HepG2 (cell line): ENCODE data around the gene TIMM17B. TPM values are rescaled to one million over a fixed set of nuclear protein-coding genes. Genes with fewer than 3 reads are reported as not detected.

ENCODE experiments used
- ATAC-seq: fragments of 200-7000 bp; cut with Tn5 transposase; 3 replicates; pipeline ENCODE4 v1.9.1; 2020; ENCODE audit warnings: mild to moderate bottlenecking, moderate library complexity
- BruUV-seq: library from RNA; stranded (reverse); fragments of 400-500 nt; replicated peaks from 2 replicates; lab custom pipeline; 2021; lab: Mats Ljungman, UMichigan
- CTCF ChIA-PET: fragments of 300-600 bp; formaldehyde crosslinking; extraction: SDS; loops from one replicate; lab custom pipeline; 2021; ENCODE audit warnings: low total read pairs, inconsistent platforms, low intra/inter-chr PET ratio; lab: Yijun Ruan, JAX
- POLR2A ChIA-PET: fragments of 350-600 bp; sonication (Branson Sonifier 250); formaldehyde crosslinking; loops from one replicate; lab custom pipeline; 2020; ENCODE audit warnings: antibody characterized with exemption, inconsistent platforms; lab: Yijun Ruan, JAX
- DNase-seq: peaks from one replicate; pipeline ENCODE4 v3.0.0-alpha.2; 2015; ENCODE audit warnings: low spot score
- FAIRE-seq: peaks from 3 replicates; lab custom pipeline; 2011; peaks lifted over from hg19 to GRCh38; lab: Jason Lieb, UNC
- H2AFZ ChIP-seq: one replicate; pipeline ENCODE4 v1.6.1; 2011; ENCODE audit warnings: low read length, inconsistent platforms
- H3K27ac ChIP-seq: fragments of 300-600 bp; 3 replicates; pipeline ENCODE4 v1.8.0; 2011; ENCODE audit warnings: mixed run types, mild to moderate bottlenecking, mixed read lengths, low read length, inconsistent platforms; ENCODE audit not compliant: insufficient read depth; ENCODE audit errors: extremely low read length
- H3K27me3 ChIP-seq, 2 experiments: fragments of 200-600 bp in 1 of 2; 2 replicates in 1 of 2; 3 replicates in 1 of 2; pipeline versions ENCODE4 v1.6.0 to v1.8.0; 2011; ENCODE audit warnings: low read length in 2 of 2, mild to moderate bottlenecking in 2 of 2, moderate library complexity in 2 of 2, inconsistent platforms in 1 of 2; ENCODE audit not compliant: insufficient read depth in 2 of 2, control insufficient read depth in 1 of 2
- H3K36me3 ChIP-seq, 2 experiments: fragments of 200-600 bp in 1 of 2; replicated peaks in 1 of 2; 2 replicates in 1 of 2; 3 replicates in 1 of 2; pipeline versions ENCODE4 v1.5.1 to v1.8.0; 2011; ENCODE audit warnings: low read length in 2 of 2, inconsistent platforms in 1 of 2; ENCODE audit not compliant: insufficient read depth in 2 of 2, control insufficient read depth in 1 of 2
- H3K4me1 ChIP-seq: 2 replicates; pipeline ENCODE4 v1.5.1; 2012; ENCODE audit warnings: low read length, inconsistent platforms; ENCODE audit not compliant: insufficient read depth
- H3K4me2 ChIP-seq: 2 replicates; pipeline ENCODE4 v1.6.0; 2011; ENCODE audit warnings: low read depth, low read length, inconsistent platforms
- H3K4me3 ChIP-seq, 3 experiments: fragments of 200-600 bp in 1 of 3; sonication (generic), shearing (Covaris generic) in 1 of 3; replicated peaks in 1 of 3; 2 replicates each; pipeline ENCODE4 v1.5.1; 2011 to 2016; ENCODE audit warnings: low read length in 3 of 3, inconsistent platforms in 2 of 3, low read depth in 2 of 3, mild to moderate bottlenecking in 2 of 3, control low read depth in 1 of 3, mixed read lengths in 1 of 3; ENCODE audit not compliant: insufficient read depth in 1 of 3
- H3K79me2 ChIP-seq: one replicate; pipeline ENCODE4 v1.6.1; 2011; ENCODE audit warnings: low read length, inconsistent platforms; ENCODE audit not compliant: insufficient read depth
- H3K9ac ChIP-seq: 2 replicates; pipeline ENCODE4 v1.6.0; 2011; ENCODE audit warnings: mild to moderate bottlenecking, low read depth, low read length, inconsistent platforms; ENCODE audit not compliant: insufficient read depth
- H3K9me3 ChIP-seq: 2 replicates; pipeline ENCODE4 v1.5.1; 2012; ENCODE audit warnings: mild to moderate bottlenecking, low read length
- H4K20me1 ChIP-seq: 2 replicates; pipeline ENCODE4 v1.6.0; 2011; ENCODE audit warnings: inconsistent platforms, mild to moderate bottlenecking, low read length, moderate library complexity; ENCODE audit not compliant: insufficient read depth
- ADNP ChIP-seq: sonication (generic); formaldehyde crosslinking; IDR thresholded peaks from 2 replicates; pipeline ENCODE4 v1.4.0; 2020; ENCODE audit warnings: missing genetic modification reagents
- BORCS8-MEF2B ChIP-seq: sonication (generic); formaldehyde crosslinking; IDR thresholded peaks from 2 replicates; pipeline ENCODE4 v1.8.0; 2022; ENCODE audit warnings: mild to moderate bottlenecking, missing genetic modification reagents
- CTCF ChIP-seq: sonication (generic); formaldehyde crosslinking; IDR thresholded peaks from 2 replicates; pipeline ENCODE4 v1.5.0; 2020; ENCODE audit warnings: mild to moderate bottlenecking, missing genetic modification reagents, moderate library complexity
- FOXA1 ChIP-seq, 2 experiments: fragments of 450-650 bp in 1 of 2; sonication (generic) in 1 of 2; formaldehyde crosslinking in 1 of 2; IDR thresholded peaks; 2 replicates each; pipeline versions ENCODE4 v1.4.0 to v1.6.1; 2016 to 2020; ENCODE audit warnings: missing genetic modification reagents in 1 of 2
- HIC2 ChIP-seq: sonication (generic); formaldehyde crosslinking; IDR thresholded peaks from 2 replicates; pipeline ENCODE4 v1.9.0; 2022; ENCODE audit warnings: low read depth, missing genetic modification reagents
- HMGXB3 ChIP-seq: sonication (generic); formaldehyde crosslinking; IDR thresholded peaks from 2 replicates; pipeline ENCODE4 v1.4.0; 2020; ENCODE audit warnings: missing genetic modification reagents, borderline replicate concordance
- PHF5A ChIP-seq: IDR thresholded peaks from one replicate; pipeline ENCODE4 v1.6.1; 2018; ENCODE audit warnings: low read depth, missing genetic modification reagents; ENCODE audit not compliant: unreplicated experiment
- PRDM4 ChIP-seq: sonication (generic); formaldehyde crosslinking; IDR thresholded peaks from 2 replicates; pipeline ENCODE4 v1.9.0; 2021; ENCODE audit warnings: missing genetic modification reagents, borderline replicate concordance
- SAP130 ChIP-seq: IDR thresholded peaks from 2 replicates; pipeline ENCODE4 v1.6.1; 2016; ENCODE audit warnings: low read depth
- SMC3 ChIP-seq: IDR thresholded peaks from 2 replicates; pipeline ENCODE4 v1.6.1; 2011; ENCODE audit warnings: low read length, improper control_type of control experiment
- STAG1 ChIP-seq: sonication (generic); formaldehyde crosslinking; IDR thresholded peaks from 2 replicates; pipeline ENCODE4 v1.4.0; 2020; ENCODE audit warnings: missing genetic modification reagents
- ZNF331 ChIP-seq: sonication (generic); formaldehyde crosslinking; IDR thresholded peaks from 2 replicates; pipeline ENCODE4 v1.4.0; 2020; ENCODE audit warnings: missing genetic modification reagents
- WGBS: methylation state at CpG from one replicate; pipeline ENCODE4 v1.1.6; 2017; ENCODE audit warnings: low lambda C conversion rate; 5-methylcytosine and 5-hydroxymethylcytosine counted together
- in situ Hi-C: cut with HindIII; loops from 2 replicates; pipeline ENCODE4 v1.10.0; 2017; ENCODE audit warnings: low pct_unique_long_range_greater_than_20kb; ENCODE audit not compliant: extremely low pct_ligation_motif_present
- intact Hi-C: fragments of 100-400 bp; cut with micrococcal nuclease; formaldehyde crosslinking; loops from one replicate; pipeline ENCODE4 v1.10.0; 2022; ENCODE audit not compliant: unreplicated experiment
- polyA plus RNA-seq, 8 experiments: library from polyadenylated mRNA; depleted of rRNA in 3 of 8; stranded (reverse) in 7 of 8; unstranded in 1 of 8; fragments of >200 nt; fragmentation: Illumina TruSeq in 4 of 8; extraction: Trizol in 4 of 8; gene quantifications; 2 replicates each; pipeline versions ENCODE4 v1.2.1 to v1.2.3, GENCODE V29; 2011 to 2016; ENCODE audit warnings: low read depth in 4 of 8, missing spikeins in 1 of 8, mixed read lengths in 1 of 8; ENCODE audit not compliant: insufficient read depth in 1 of 8
- total RNA-seq, 5 experiments: library from RNA; depleted of rRNA; stranded (reverse); fragments of >200 nt; fragmentation: Illumina TruSeq; extraction: Trizol; gene quantifications; 2 replicates each; pipeline ENCODE4 v1.2.3, GENCODE V29; 2016; ENCODE audit warnings: low read depth in 1 of 5

Gene TIMM17B
- total and polyA plus RNA-seq, 2 of the 13 experiments (the other 11 are each of a cell fraction or from before 2014, with no cell fraction given), result 56.0 to 72.5 TPM

GRCh38 chrX:48945517-48946348 is 48.2 kb upstream of the TIMM17B start:
- Histone ChIP-seq H4K20me1 (peaks cover 4% of the 10 kb centered on the region; the same call in 1 of the 2 replicates), H3K9ac (no peak overlapping the region), H3K4me3 (no peak overlapping the region), H3K27me3 (no peaks in the 10 kb centered on the region), H3K27ac (no peak overlapping the region), H3K9me3 (no peaks in the 10 kb centered on the region), H3K79me2 (peaks cover 13% of the 10 kb centered on the region), H3K4me1 (peaks cover 25% of the 10 kb centered on the region), H2AFZ (no peak overlapping the region), H3K4me2 (no peak overlapping the region), H3K36me3 (peaks cover 0 to 4% of the 10 kb centered on the region in 2 experiments; a peak in 2 of 5 replicates)
- FAIRE-seq, result peak; percentile 87
- 50% methylated on average over 4 of the region's 8 CpGs for WGBS
- no TSS peak for BruUV-seq
- DNase-seq, result peak; percentile 40
- POLR2A ChIA-PET, result interaction anchor here (1.1 to 1.2 kb wide), 2 partner anchors 11 to 12 kb away, joined by 3 to 4 read pairs; partner anchors contain the start of gene OTUD5
- ATAC-seq, result peak; percentile 80
- in situ Hi-C loops, result no loop called here
- intact Hi-C loops, result loop anchor here (1.0 to 5.0 kb wide), 2 partner anchors 17 to 183 kb away; partner anchors contain the start of gene GLOD5
- CTCF ChIA-PET, result interaction anchor here (1.1 kb wide), 1 partner anchor 28 kb away, joined by 3 read pairs; no protein-coding TSS in a partner anchor
- TF ChIP-seq STAG1 (CRISPR knock-in tag) (peak; percentile 63), SMC3 (peak; percentile 45), ZNF331 (no peak), PRDM4 (CRISPR knock-in tag) (no peak), BORCS8-MEF2B (CRISPR knock-in tag) (no peak), CTCF (CRISPR knock-in tag) (peak; percentile 71), FOXA1 (IDR thresholded peaks at IDR 0.05) (no peak), FOXA1 (CRISPR knock-in tag; IDR thresholded peaks at IDR 0.05) (0 out of 2 replicates have a peak, but pooled peaks have one; percentile 12), ADNP (CRISPR knock-in tag) (no peak), HMGXB3 (0 out of 2 replicates have a peak, but pooled peaks have one; percentile 67), HIC2 (CRISPR knock-in tag) (no peak), PHF5A (CRISPR knock-in tag) (no peak), SAP130 (CRISPR knock-in tag) (0 out of 2 replicates have a peak, but pooled peaks have one; percentile 27)
